Measurements from ENCODE around the gene PVALB.

The PVALB gene

DNA sequence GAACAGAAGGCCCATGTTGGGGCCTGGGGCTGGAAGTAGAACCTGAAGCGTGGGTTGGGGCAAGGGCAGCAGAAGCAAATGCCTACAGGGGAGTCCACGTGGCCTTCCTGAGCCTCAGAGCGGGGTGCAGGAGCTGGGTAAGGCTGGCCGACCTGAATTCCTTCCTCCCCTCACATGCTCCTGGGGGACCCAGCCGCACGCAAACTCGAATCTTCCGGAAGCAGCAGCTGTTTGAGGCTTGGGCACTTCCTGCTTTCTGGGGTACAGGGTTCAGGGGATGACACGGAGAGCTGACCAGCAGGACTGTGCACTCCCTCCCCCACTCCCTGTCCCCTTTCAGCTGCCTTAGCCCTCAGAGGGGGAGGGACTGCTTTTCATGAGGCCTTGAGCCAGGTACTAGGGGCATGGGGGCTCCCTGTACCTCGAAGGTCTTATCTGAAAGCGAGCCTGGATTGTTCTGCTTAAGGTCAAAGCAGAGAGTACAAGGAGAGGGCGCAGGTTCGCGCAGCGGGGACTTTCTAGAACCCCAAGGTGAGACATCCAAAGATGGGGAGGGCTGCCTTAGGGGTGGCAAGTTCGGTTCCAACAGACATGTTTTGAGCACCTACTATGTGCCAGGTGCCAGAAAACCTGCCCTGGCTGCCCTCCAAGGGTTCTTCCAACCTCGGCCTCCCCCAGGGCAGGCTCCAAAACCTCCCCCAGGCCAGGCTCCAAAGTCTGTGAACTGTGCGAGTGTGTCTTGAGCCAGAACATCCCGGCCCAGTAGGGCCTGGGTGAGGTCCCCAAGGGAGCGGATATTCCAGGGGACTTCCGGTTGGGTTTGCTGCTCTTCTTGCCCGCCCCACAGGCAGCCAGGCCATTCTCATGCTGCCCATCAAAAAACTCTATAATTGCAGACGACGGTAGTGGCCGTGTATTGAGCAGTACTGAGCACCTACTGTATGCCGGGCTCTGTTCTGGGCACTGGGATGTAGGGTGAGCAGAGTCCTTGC is 45.7 kb upstream of the PVALB start:
- no peak for TF ChIP-seq CTCF (IDR thresholded peaks at IDR 0.05; ENCODE audit: control extremely low read depth, extremely low read depth, low read depth, missing control alignments)
- CTCF ChIA-PET: interaction anchor here (0.7 to 11.4 kb wide), 11 partner anchors 8 to 159 kb away, joined by 3 to 118 read pairs (median 4); no protein-coding TSS in a partner anchor
- POLR2A ChIA-PET: no interaction called here
- peak; percentile 61 for DNase-seq (ENCODE audit: extremely low spot score)

GRCh38 chr22:36860821-36861659 is 44.2 kb upstream of the PVALB start, which contains the start of gene NCF4:
TSS of gene NCF4 (plus strand) at chr22:36861006. CDS start at chr22:36861172, 166 bp downstream.
- CTCF ChIA-PET: interaction anchor here (1.0 to 11.4 kb wide), 16 partner anchors 8 to 338 kb away, joined by 3 to 118 read pairs (median 4); partner anchors contain the start of gene CSF2RB
- POLR2A ChIA-PET: interaction anchor here (0.6 to 0.9 kb wide), 2 partner anchors 13 to 796 kb away, joined by 3 to 4 read pairs; no protein-coding TSS in a partner anchor
- peak; percentile 90 for DNase-seq (ENCODE audit: extremely low spot score)
- no peak for TF ChIP-seq CTCF (IDR thresholded peaks at IDR 0.05; ENCODE audit: control extremely low read depth, extremely low read depth, low read depth, missing control alignments)

DNA sequence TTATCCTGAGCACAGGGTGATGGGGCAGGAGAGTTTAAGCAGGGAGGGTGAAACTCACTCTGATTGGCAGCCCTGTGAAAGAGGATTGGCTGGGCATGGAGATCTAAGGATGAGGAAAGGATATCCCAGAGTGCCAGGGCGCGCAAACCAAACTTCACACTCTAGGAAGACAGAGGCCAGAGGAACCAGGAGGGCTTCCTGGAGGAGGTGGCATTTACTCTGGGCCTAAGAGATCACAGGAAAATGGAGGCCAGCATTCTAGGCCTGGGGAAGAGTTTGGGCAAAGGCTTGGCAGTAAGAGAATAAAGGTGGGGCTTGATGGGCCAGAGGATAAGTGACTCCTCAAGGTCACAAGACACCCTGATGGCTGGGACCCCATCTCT is 43.6 kb upstream of the PVALB start:
- ChIA-PET CTCF (interaction anchor here (1.0 to 11.4 kb wide), 16 partner anchors 11 to 314 kb away, joined by 3 to 118 read pairs (median 5); partner anchors contain the start of gene CSF2RB), POLR2A (no interaction called here)
- TF ChIP-seq CTCF (IDR thresholded peaks at IDR 0.05; ENCODE audit: control extremely low read depth, extremely low read depth, low read depth, missing control alignments): no peak
- DNase-seq (ENCODE audit: extremely low spot score): no peak

- peak; percentile 7 for TF ChIP-seq CTCF (IDR thresholded peaks at IDR 0.05; ENCODE audit: control extremely low read depth, extremely low read depth, low read depth, missing control alignments)
- ChIA-PET CTCF (interaction anchor here (1.0 to 11.4 kb wide), 14 partner anchors 11 to 313 kb away, joined by 3 to 118 read pairs (median 5); partner anchors contain the start of gene CSF2RB), POLR2A (no interaction called here)
- DNase-seq (ENCODE audit: extremely low spot score): no peak
Observed at GRCh38 chr22:36860017-36860416, 43.2 kb upstream of the PVALB start.

DNA sequence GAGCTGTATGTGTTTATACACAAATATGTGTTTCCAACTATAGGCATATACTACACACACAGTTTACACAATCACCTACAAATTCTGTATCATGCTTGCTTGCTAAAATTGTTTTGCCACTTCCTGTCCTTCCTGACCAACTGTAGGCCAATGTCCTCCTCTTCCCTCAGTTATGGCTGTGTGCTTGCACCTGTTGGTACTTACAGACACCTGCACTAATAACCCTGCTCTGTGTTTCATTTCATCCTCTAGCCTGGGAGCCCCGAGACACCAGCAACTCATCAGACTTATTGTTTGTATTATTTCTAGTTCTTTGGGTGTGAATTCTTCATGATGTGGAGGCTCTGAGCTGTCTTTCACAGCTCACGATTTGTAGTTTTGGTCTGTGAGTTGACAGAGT is 42.1 kb upstream of the PVALB start:
- no peak for DNase-seq (ENCODE audit: extremely low spot score)
- POLR2A ChIA-PET: no interaction called here
- no peak for TF ChIP-seq CTCF (IDR thresholded peaks at IDR 0.05; ENCODE audit: control extremely low read depth, extremely low read depth, low read depth, missing control alignments)
- CTCF ChIA-PET: interaction anchor here (1.0 to 11.4 kb wide), 17 partner anchors 9 to 313 kb away, joined by 3 to 118 read pairs (median 5); partner anchors contain the start of genes CSF2RB, MPST and TST

GRCh38 chr22:36858156-36858555 is 41.3 kb upstream of the PVALB start:
- ChIA-PET CTCF (interaction anchor here (1.1 to 11.4 kb wide), 18 partner anchors 10 to 312 kb away, joined by 3 to 118 read pairs (median 14); partner anchors contain the start of genes CSF2RB, IFT27, MPST and TST), POLR2A (no interaction called here)
- no peak for DNase-seq (ENCODE audit: extremely low spot score)
- TF ChIP-seq CTCF (IDR thresholded peaks at IDR 0.05; ENCODE audit: control extremely low read depth, extremely low read depth, low read depth, missing control alignments): no peak

Measured in GM10248 (cell line).